ENCODE results near the gene GLIPR1L1. TPM values are rescaled to one million over a fixed set of nuclear protein-coding genes. Genes with fewer than 3 reads are reported as not detected.
A peak's percentile ranks its signal among the peaks of the same experiment; 100 is the strongest.

GLIPR1L1 gene
- total RNA-seq, 1 donor: not detected

DNA sequence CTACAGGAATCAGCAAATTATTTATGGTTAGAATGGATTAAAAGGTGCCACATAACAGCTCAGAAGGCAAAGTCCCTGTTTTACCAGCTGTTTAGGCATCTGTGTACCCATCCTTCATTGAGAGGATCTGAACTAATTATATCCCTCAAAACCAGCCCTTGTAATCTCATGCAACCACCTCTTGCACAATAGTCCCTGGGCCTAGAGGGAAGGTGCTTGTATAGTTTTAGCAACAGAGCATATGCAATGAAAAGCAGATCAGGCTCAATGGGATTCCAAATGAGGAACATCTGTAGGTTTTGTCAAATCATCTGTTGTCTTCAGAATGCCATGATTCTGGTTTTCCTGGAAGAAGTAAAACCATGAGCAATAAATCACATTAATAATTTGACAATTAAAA, 30.4 kb downstream of the GLIPR1L1 start:
- no peak for TF ChIP-seq CTCF (IDR thresholded peaks at IDR 0.05; ENCODE audit: insufficient read depth, low read length)
- no peak overlapping the region for H3K4me3 ChIP-seq (ENCODE audit: low read depth, low read length)
- DNase-seq (ENCODE audit: low read depth): peak; percentile 66

DNA sequence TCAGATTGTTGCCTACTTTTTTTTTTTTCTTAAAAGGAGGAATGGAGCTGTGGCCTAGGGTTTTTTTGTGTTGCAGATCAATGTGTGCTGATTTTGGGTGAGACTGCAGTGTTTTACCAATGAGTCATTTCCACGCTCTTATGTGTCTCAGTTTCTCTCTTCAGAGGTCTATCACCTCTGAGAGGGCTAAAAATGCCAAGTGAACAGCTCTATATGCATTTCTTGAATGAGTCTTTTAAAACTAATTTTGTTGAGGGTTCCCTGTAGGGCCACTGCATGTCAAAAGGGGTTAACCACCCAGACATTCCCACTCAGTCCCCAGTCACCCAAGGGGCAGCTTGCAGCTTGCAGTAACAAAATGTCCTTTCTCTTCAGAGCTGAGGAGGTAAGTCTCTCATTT, 32.2 kb downstream of the GLIPR1L1 start:
- no peak overlapping the region for H3K4me3 ChIP-seq (ENCODE audit: low read depth, low read length)
- no peak for TF ChIP-seq CTCF (IDR thresholded peaks at IDR 0.05; ENCODE audit: insufficient read depth, low read length)
- DNase-seq (ENCODE audit: low read depth): peak; percentile 18

DNA sequence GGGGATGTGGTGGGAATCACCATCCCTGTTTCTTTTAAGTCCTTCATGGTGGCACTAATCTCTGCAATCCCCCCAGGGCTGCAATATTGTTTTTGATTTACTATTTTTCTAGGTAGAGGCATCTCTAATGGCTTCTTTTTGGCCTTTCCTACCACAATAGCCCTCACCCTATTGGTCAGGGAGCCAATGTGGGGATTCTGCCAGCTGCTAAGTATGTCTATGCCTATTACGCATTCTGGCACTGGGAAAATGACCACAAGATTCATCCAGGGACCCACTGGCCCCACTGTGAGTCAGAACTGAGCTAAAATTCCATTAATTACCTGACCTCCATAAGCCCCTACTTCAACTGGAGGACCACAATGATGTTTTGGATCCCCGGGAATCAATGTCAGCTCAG, 40.5 kb downstream of the GLIPR1L1 start:
- TF ChIP-seq CTCF (IDR thresholded peaks at IDR 0.05; ENCODE audit: insufficient read depth, low read length): no peak
- H3K4me3 ChIP-seq (ENCODE audit: low read depth, low read length): no peak overlapping the region
- no peak for DNase-seq (ENCODE audit: low read depth)

DNA sequence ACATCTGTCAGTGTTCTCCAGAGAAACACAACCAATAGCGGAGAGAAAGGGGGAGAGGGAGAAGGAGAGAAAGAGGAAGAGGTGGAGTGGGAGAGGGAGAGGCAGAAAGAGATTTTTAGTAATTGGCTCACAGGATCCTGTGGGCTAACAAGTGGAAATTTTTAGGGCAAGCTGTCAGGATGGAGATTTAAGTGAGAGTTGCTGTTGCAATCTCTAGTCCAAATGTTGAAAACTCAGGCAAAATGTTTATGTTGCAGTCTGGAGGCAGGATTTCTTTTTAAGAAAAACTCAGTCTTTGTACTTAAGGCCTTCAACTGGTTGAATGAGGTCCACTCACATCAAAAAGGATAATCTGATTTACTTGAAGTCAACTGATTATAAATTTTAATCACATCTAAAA, 43.9 kb downstream of the GLIPR1L1 start:
- no peak overlapping the region for H3K4me3 ChIP-seq (ENCODE audit: low read depth, low read length)
- no peak for TF ChIP-seq CTCF (IDR thresholded peaks at IDR 0.05; ENCODE audit: insufficient read depth, low read length)
- peak; percentile 74 for DNase-seq (ENCODE audit: low read depth)

GRCh38 chr12:75389061-75389460, 54.6 kb downstream of the GLIPR1L1 start:
- no peak for TF ChIP-seq CTCF (IDR thresholded peaks at IDR 0.05; ENCODE audit: insufficient read depth, low read length)
- H3K4me3 ChIP-seq (ENCODE audit: low read depth, low read length): no peak overlapping the region
- DNase-seq (ENCODE audit: low read depth): peak; percentile 41

DNA sequence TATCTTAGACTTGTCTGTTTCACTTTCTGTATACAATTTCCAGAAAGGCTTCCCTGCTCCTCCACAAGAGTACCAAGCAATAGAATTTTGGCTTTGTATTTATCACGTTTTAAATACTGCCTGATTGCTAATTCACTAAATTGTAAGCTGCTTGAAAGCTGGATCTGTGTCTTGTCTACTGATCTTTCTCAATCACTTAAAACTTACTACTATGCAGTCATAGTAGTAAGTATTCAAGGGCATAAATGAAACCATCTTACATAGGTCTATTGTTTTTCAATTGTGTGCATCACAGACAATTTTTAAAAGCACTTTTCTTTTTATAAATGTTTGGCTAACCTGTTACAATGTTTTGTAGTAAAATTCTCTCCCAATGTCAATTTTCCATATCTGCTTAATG, 55.2 kb downstream of the GLIPR1L1 start:
- TF ChIP-seq CTCF (IDR thresholded peaks at IDR 0.05; ENCODE audit: insufficient read depth, low read length): no peak
- peak; percentile 20 for DNase-seq (ENCODE audit: low read depth)
- peak overlapping the region; percentile 64 for H3K4me3 ChIP-seq (ENCODE audit: low read depth, low read length)

DNA sequence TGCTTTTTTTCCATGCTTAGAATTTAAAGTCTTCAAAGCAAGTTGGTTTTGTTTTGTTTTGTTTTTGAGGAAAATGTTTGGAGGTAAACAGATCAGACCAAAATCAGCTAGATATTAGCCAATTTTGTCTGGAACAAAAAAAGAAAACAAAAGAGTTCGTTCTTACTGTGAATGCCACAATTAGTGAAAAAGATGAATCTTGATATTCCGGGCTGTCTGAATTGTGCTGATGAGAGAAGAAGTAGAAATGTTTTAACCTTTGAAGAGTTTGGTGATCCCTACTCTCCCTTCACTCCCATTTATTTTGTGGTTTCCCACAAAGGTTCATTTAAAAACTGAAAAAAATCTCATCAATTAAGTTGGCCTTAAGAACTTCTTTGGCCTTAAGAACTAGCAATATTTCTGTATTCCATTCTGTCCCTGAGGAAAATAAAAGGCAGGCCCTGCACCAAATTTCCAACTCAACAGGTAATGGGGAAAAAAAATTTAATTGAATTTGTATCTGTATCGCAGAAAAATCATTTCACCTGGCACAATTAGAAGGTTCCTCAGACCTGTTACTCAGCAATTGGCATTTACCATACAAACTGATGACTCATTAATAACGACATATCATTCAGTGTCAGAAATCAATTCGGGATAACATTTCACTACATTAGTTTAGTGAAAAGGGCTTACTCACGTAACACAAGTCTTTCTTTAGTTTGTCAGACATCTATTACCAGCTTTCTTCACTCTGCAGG, 55.9 kb downstream of the GLIPR1L1 start:
- DNase-seq (ENCODE audit: low read depth): peak; percentile 7
- no peak for TF ChIP-seq CTCF (IDR thresholded peaks at IDR 0.05; ENCODE audit: insufficient read depth, low read length)
- H3K4me3 ChIP-seq (ENCODE audit: low read depth, low read length): peak overlapping the region; percentile 64
